Activated CD8-positive, alpha-beta memory T cell treated with anti-CD3 and anti-CD28 coated beads, Interleukin-2, amount 50 U/mL, for 4 hours (primary cell): ENCODE measurements around the gene ZNF107.
"Not testable (repeated sequence)": the region's sequence is repeated elsewhere in the genome, so short reads cannot be mapped to it uniquely, and the experiment has no call there.

Experiments used
- DNase-seq: peaks from one replicate; pipeline ENCODE4 v3.0.0-alpha.2; 2020

Gene ZNF107

GRCh38 chr7:64738403-64738802 is 72.5 kb downstream of the ZNF107 start:
- DNase-seq = not testable (repeated sequence)

GRCh38 chr7:64738953-64739352 is 73.0 kb downstream of the ZNF107 start:
- DNase-seq = not testable (repeated sequence)

DNA sequence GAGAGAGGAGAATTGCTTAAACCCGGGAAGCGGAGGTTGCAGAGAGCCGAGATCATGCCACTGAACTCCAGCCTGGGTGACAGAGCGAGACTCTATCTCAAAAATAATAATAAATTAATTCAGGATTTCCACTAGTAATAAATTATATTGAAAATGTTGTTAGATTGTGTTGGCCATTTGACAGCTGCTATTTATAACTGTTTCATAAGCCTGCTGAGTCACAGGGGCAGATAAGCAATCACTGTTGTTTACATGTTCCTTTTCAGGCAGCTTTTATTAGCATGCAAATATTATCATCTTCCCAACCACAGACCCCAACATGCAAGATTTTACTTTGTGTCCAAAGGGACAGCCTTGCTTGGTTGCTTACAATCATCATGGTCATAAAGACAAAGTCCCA is 78.7 kb downstream of the ZNF107 start:
- DNase-seq = no peak

DNA sequence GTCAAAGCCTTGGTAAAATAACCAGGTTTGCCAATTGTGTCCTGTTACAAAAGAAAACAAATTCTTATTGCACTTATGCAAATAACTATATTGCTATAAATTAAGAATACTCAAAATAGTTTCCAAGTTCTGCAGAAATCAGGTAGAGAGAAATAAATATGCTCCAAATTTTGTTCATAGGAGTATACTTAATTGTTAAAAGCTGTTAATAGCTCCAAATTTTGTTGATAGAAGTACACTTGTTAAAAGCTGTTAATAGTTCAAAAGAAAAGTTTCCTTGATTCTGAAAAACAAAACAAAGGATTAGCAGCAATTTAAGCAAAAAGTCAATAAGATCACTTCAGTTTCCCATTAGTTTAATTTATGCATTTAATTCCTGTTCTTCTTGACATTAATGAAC is 81.9 kb downstream of the ZNF107 start:
- DNase-seq = no peak

DNA sequence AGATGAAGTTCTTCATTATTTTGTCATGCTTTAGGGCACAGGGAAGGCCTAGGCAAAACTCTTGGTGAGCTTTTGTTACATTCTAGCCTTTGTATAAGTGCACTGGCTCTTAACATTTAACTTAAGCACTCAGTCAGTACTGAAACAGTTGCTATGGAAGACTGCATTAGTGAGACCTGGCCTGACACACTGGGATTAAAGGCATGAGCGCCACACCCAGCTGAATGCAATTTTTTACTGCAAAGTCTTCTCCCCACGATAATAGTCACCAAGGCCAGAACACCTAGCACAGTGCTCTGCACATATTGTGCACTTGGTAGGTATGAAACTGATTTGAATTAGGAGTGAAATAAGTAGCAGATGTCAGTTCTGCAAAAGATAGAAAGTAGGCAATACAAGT is 87.1 kb downstream of the ZNF107 start:
- no peak for DNase-seq

GRCh38 chr7:64755865-64756264 is 89.9 kb downstream of the ZNF107 start:
- DNase-seq = no peak

DNA sequence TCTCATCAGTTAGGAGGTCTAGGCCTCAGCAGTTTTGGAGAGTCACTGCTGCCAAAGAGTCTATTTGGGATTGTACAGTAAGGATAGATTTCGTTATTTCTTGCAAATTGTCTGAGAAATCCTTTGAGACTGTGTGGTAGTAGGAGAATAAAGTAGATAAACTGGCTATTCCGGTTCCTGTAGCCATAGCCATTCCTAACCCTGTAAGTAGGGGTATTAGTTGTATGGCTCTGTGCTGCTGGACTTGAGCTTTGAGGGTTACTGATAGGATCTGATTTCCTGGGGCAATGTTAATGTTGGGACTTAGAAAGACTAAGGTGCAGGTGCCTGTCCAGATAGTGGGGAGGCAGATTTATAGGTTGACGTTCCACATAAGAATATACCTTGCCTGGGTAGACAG is 92.2 kb downstream of the ZNF107 start:
- no peak for DNase-seq
